H9 (cell line): ENCODE measurements around the gene DDX4. TPM values are rescaled to one million over a fixed set of nuclear protein-coding genes. Genes with fewer than 3 reads are reported as not detected.

Source experiments
- DNase-seq: peaks from one replicate; pipeline ENCODE4 v3.0.0-alpha.2; 2017
- H2AFZ ChIP-seq: one replicate; pipeline ENCODE4 v1.6.1; 2013; ENCODE audit warnings: mild to moderate bottlenecking, low read length, control low read depth, moderate library complexity
- H2AK5ac ChIP-seq: 2 replicates; pipeline ENCODE4 v1.6.1; 2013; ENCODE audit warnings: low read length, control low read depth, mixed read lengths; ENCODE audit not compliant: insufficient read length
- H2BK120ac ChIP-seq: one replicate; pipeline ENCODE4 v1.6.1; 2013; ENCODE audit warnings: low read depth, mild to moderate bottlenecking, low read length, control low read depth, inconsistent platforms; ENCODE audit not compliant: poor library complexity, severe bottlenecking
- H2BK12ac ChIP-seq: 2 replicates; pipeline ENCODE4 v1.6.1; 2013; ENCODE audit warnings: low read length, control low read depth, mixed read lengths, low read depth; ENCODE audit not compliant: insufficient read length
- H2BK15ac ChIP-seq: 2 replicates; pipeline ENCODE4 v1.6.1; 2013; ENCODE audit warnings: low read depth, low read length, control low read depth
- H2BK20ac ChIP-seq: one replicate; pipeline ENCODE4 v1.6.1; 2013; ENCODE audit warnings: low read depth, mild to moderate bottlenecking, low read length, control low read depth, inconsistent platforms; ENCODE audit not compliant: poor library complexity, severe bottlenecking
- H2BK5ac ChIP-seq: 2 replicates; pipeline ENCODE4 v1.6.1; 2013; ENCODE audit warnings: low read length, control low read depth, mixed read lengths; ENCODE audit not compliant: insufficient read length
- H3K14ac ChIP-seq: 2 replicates; pipeline ENCODE4 v1.6.1; 2013; ENCODE audit warnings: low read length, control low read depth; ENCODE audit not compliant: insufficient read depth
- H3K18ac ChIP-seq: 2 replicates; pipeline ENCODE4 v1.6.1; 2013; ENCODE audit warnings: low read depth, mild to moderate bottlenecking, mixed read lengths, low read length, control low read depth; ENCODE audit not compliant: insufficient read length
- H3K23ac ChIP-seq: 2 replicates; pipeline ENCODE4 v1.6.1; 2013; ENCODE audit warnings: low read length, control low read depth, mixed read lengths, low read depth; ENCODE audit not compliant: insufficient read length
- H3K23me2 ChIP-seq: 2 replicates; pipeline ENCODE4 v1.6.1; 2013; ENCODE audit warnings: low read depth, mild to moderate bottlenecking, mixed read lengths, low read length, control low read depth; ENCODE audit not compliant: insufficient read length, poor library complexity, severe bottlenecking
- H3K27ac ChIP-seq: 2 replicates; pipeline ENCODE4 v1.5.1; 2013; ENCODE audit warnings: low read length, control low read depth, mixed read lengths, low read depth; ENCODE audit not compliant: insufficient read length
- H3K27me3 ChIP-seq: 2 replicates; pipeline ENCODE4 v1.6.1; 2013; ENCODE audit warnings: low read length, control low read depth, inconsistent platforms; ENCODE audit not compliant: insufficient read depth
- H3K4ac ChIP-seq: 2 replicates; pipeline ENCODE4 v1.6.1; 2013; ENCODE audit warnings: low read depth, mild to moderate bottlenecking, control low read depth, inconsistent platforms, low read length, moderate library complexity
- H3K4me1 ChIP-seq: 2 replicates; pipeline ENCODE4 v1.6.1; 2013; ENCODE audit warnings: low read length, control low read depth, inconsistent platforms; ENCODE audit not compliant: insufficient read depth
- H3K4me2 ChIP-seq: 2 replicates; pipeline ENCODE4 v1.6.1; 2013; ENCODE audit warnings: low read length, control low read depth, mixed read lengths; ENCODE audit not compliant: insufficient read length, insufficient read depth
- H3K56ac ChIP-seq: 2 replicates; pipeline ENCODE4 v1.6.1; 2013; ENCODE audit warnings: low read depth, mild to moderate bottlenecking, mixed read lengths, low read length, control low read depth; ENCODE audit not compliant: insufficient read length
- H3K79me1 ChIP-seq: 2 replicates; pipeline ENCODE4 v1.6.1; 2013; ENCODE audit warnings: low read depth, mild to moderate bottlenecking, moderate library complexity, low read length, control low read depth, inconsistent platforms; ENCODE audit not compliant: insufficient read depth, poor library complexity, severe bottlenecking
- H3K79me2 ChIP-seq: 2 replicates; pipeline ENCODE4 v1.6.1; 2013; ENCODE audit warnings: low read length, control low read depth, inconsistent platforms; ENCODE audit not compliant: insufficient read depth
- H3K9ac ChIP-seq: 2 replicates; pipeline ENCODE4 v1.6.1; 2013; ENCODE audit warnings: low read length, control low read depth, mixed read lengths; ENCODE audit not compliant: insufficient read length; ENCODE audit errors: extremely low read depth
- H3K9me3 ChIP-seq: one replicate; pipeline ENCODE4 v1.6.1; 2013; ENCODE audit warnings: low read depth, low read length, inconsistent platforms; ENCODE audit not compliant: control insufficient read depth
- H3T11ph ChIP-seq: one replicate; pipeline ENCODE4 v1.6.1; 2013; ENCODE audit warnings: mild to moderate bottlenecking, low read length, control low read depth, inconsistent platforms
- H4K20me1 ChIP-seq: one replicate; pipeline ENCODE4 v1.6.1; 2013; ENCODE audit not compliant: control insufficient read depth, insufficient read length, insufficient read depth
- H4K5ac ChIP-seq: 2 replicates; pipeline ENCODE4 v1.6.1; 2013; ENCODE audit warnings: low read depth, mild to moderate bottlenecking, mixed read lengths, low read length, control low read depth; ENCODE audit not compliant: insufficient read length
- H4K8ac ChIP-seq: replicated peaks from 2 replicates; pipeline ENCODE4 v1.6.1; 2013; ENCODE audit warnings: low read length, control low read depth, mixed read lengths, low read depth; ENCODE audit not compliant: insufficient read length
- H4K91ac ChIP-seq: 2 replicates; pipeline ENCODE4 v1.6.1; 2013; ENCODE audit warnings: low read depth, mild to moderate bottlenecking, moderate library complexity, mixed read lengths, low read length, control low read depth; ENCODE audit not compliant: insufficient read length
- H3K27ac Mint-ChIP-seq, 3 experiments: 2 replicates in 2 of 3; 3 replicates in 1 of 3; pipeline ENCODE4 v1.8.0; 2020 to 2021; ENCODE audit warnings: mixed read lengths in 3 of 3, mild to moderate bottlenecking in 1 of 3, moderate library complexity in 1 of 3
- H3K27me3 Mint-ChIP-seq: 2 replicates; pipeline ENCODE4 v1.8.0; 2021; ENCODE audit warnings: low read depth, mild to moderate bottlenecking, moderate library complexity, mixed read lengths
- H3K36me3 Mint-ChIP-seq, 3 experiments: 2 replicates in 2 of 3; 3 replicates in 1 of 3; pipeline ENCODE4 v1.8.0; 2020 to 2021; ENCODE audit warnings: low read depth in 3 of 3, mixed read lengths in 3 of 3; ENCODE audit not compliant: insufficient read depth in 1 of 3
- H3K4me1 Mint-ChIP-seq, 2 experiments: 2 replicates each; pipeline ENCODE4 v1.8.0; 2020; ENCODE audit warnings: mixed read lengths in 2 of 2
- H3K4me3 Mint-ChIP-seq, 2 experiments: 2 replicates in 1 of 2; 3 replicates in 1 of 2; pipeline ENCODE4 v1.8.0; 2020 to 2021; ENCODE audit warnings: mild to moderate bottlenecking in 2 of 2, mixed read lengths in 2 of 2, moderate library complexity in 1 of 2
- H3K9me3 Mint-ChIP-seq, 2 experiments: 2 replicates in 1 of 2; 3 replicates in 1 of 2; pipeline ENCODE4 v1.8.0; 2020; ENCODE audit warnings: mild to moderate bottlenecking in 2 of 2, mixed read lengths in 2 of 2, moderate library complexity in 1 of 2
- CTCF ChIP-seq: fragments of 200-600 bp; sonication (generic); conservative IDR thresholded peaks from 3 replicates; pipeline ENCODE4 v1.8.0; 2021; ENCODE audit warnings: antibody characterized with exemption, mild to moderate bottlenecking
- WGBS: extraction: QIAGEN DNeasy Blood & Tissue Kit; methylation state at CpG from one replicate; pipeline ENCODE4 v1.1.7; 2013; ENCODE audit warnings: missing lambda C conversion rate, low lambda C conversion rate, mixed read lengths; ENCODE audit not compliant: insufficient read length; ENCODE audit errors: extremely low coverage; 5-methylcytosine and 5-hydroxymethylcytosine counted together
- total RNA-seq: library from RNA; stranded (reverse); gene quantifications from 2 replicates; pipeline ENCODE4 v1.2.1, GENCODE V29; 2021

Gene DDX4
- total RNA-seq, 1 experiment from 2014 or later, result not detected

- Histone ChIP-seq H3K79me2 (no peaks in the 10 kb centered on the region), H4K91ac (no peak overlapping the region), H3K4ac (no peak overlapping the region), H2BK15ac (no peak overlapping the region), H4K5ac (no peak overlapping the region), H3K23ac (no peak overlapping the region), H3K18ac (no peak overlapping the region), H2BK5ac (no peak overlapping the region), H3K27ac (no peak overlapping the region), H3T11ph (no peak overlapping the region), H2BK12ac (no peak overlapping the region), H3K27me3 (no peaks in the 10 kb centered on the region), H2AK5ac (no peak overlapping the region), H4K20me1 (no peaks in the 10 kb centered on the region), H2BK120ac (no peak overlapping the region), H3K79me1 (no peaks in the 10 kb centered on the region), H4K8ac (no peak overlapping the region), H3K4me2 (no peak overlapping the region), H3K9me3 (no peaks in the 10 kb centered on the region), H3K23me2 (no peaks in the 10 kb centered on the region), H2AFZ (no peak overlapping the region), H3K56ac (no peak overlapping the region), H3K14ac (no peak overlapping the region), H3K9ac (no peak overlapping the region), H3K4me1 (no peaks in the 10 kb centered on the region), H2BK20ac (no peak overlapping the region)
- TF ChIP-seq CTCF, result no peak
- H3K9me3 Mint-ChIP-seq, result no peaks in the 10 kb centered on the region
- H3K27me3 Mint-ChIP-seq, result no peaks in the 10 kb centered on the region; the same call in 1 of the 2 replicates
- peaks cover 4 to 5% of the 10 kb centered on the region in 2 experiments; a peak in 1 of 4 replicates for H3K4me1 Mint-ChIP-seq
- H3K27ac Mint-ChIP-seq, result no peak overlapping the region
- no CpG with 5 or more reads among the region's 3 CpGs for WGBS
- H3K36me3 Mint-ChIP-seq, result no peaks in the 10 kb centered on the region
- no peak for DNase-seq
- H3K4me3 Mint-ChIP-seq, result no peak overlapping the region
These were observed 116.0 kb downstream of the DDX4 start for GRCh38 chr5:55853818-55854217.
